ENCODE measurements around the gene RFC2.
"Not testable (repeated sequence)": the region's sequence is repeated elsewhere in the genome, so short reads cannot be mapped to it uniquely, and the experiment has no call there.

DNA sequence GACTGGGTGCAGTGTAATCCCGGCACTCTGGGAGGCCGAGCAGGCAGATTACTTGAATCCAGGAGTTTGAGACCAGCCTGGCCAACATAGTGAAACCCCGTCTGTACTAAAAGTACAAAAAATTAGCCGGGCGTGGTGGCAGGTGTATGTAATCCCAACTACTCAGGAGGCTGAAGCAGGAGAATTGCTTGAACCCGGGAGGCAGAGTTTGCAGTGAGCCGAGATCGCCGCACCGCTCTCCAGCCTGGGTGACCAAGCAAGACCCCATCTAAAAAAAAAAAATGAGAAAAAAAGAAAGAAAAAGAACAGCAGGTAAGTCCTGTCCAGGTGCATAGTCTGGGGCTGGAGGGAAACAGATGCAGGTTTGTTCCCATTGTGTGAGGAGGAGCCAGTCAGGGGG, 48.1 kb downstream of the RFC2 start:
- not testable (repeated sequence) for TF ChIP-seq SMC3 (IDR thresholded peaks at IDR 0.05; ENCODE audit: low read depth, low read length); SIN3A (IDR thresholded peaks at IDR 0.05; ENCODE audit: borderline replicate concordance, low read depth, low read length); POLR2AphosphoS5 (IDR thresholded peaks at IDR 0.05; ENCODE audit: low read depth, low read length); CTCF (IDR thresholded peaks at IDR 0.05)
